Stomach (tissue), 4 donors: Measurements from ENCODE around the gene ARPP21.

Experiments
- POLR2A ChIP-seq, 4 donors: fragments of 450-650 bp; IDR thresholded peaks; one replicate each; pipeline ENCODE4 v1.6.1; 2016; ENCODE audit warnings: antibody characterized with exemption in 4 of 4, control low read depth in 2 of 4, mild to moderate bottlenecking in 1 of 4, moderate library complexity in 1 of 4
- POLR2AphosphoS5 ChIP-seq, 3 donors: sonication (generic); formaldehyde crosslinking; IDR thresholded peaks; one replicate each; pipeline ENCODE4 v1.6.1; 2016; ENCODE audit warnings: antibody characterized with exemption in 3 of 3
- TF ChIP-seq, protein P1 (sequence below), 7 experiments: fragments of 450-650 bp in 4 of 7; fragments of 200-600 bp in 3 of 7; sonication (generic) in 3 of 7; IDR thresholded peaks; one replicate each; pipeline ENCODE4 v1.5.1; 2016 to 2019; ENCODE audit warnings: antibody characterized with exemption in 7 of 7, control low read depth in 2 of 7, mild to moderate bottlenecking in 1 of 7

DNA sequence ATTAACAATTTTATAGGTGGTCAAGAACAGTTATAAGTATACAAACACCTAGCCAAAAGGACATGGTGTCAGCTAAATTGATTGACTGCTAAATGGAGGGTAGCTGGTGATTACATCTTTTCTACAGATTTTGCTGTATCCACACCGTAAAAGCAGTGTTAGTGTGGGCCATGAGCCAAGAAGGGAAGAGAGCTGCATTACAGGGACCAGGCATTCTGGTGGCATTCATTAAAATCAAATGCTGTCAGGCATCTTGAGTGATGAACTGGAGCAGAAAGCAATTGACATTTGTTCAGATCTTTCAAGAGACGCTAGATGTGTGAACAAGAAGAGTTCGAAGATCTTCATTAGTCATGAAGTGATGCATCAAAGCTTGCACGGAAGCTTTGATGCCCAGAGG is 177.9 kb downstream of the ARPP21 start:
- TF ChIP-seq, protein P1, sequence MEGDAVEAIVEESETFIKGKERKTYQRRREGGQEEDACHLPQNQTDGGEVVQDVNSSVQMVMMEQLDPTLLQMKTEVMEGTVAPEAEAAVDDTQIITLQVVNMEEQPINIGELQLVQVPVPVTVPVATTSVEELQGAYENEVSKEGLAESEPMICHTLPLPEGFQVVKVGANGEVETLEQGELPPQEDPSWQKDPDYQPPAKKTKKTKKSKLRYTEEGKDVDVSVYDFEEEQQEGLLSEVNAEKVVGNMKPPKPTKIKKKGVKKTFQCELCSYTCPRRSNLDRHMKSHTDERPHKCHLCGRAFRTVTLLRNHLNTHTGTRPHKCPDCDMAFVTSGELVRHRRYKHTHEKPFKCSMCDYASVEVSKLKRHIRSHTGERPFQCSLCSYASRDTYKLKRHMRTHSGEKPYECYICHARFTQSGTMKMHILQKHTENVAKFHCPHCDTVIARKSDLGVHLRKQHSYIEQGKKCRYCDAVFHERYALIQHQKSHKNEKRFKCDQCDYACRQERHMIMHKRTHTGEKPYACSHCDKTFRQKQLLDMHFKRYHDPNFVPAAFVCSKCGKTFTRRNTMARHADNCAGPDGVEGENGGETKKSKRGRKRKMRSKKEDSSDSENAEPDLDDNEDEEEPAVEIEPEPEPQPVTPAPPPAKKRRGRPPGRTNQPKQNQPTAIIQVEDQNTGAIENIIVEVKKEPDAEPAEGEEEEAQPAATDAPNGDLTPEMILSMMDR (IDR thresholded peaks at IDR 0.05): no peak
- TF ChIP-seq POLR2A (IDR thresholded peaks at IDR 0.05): no peak
- no peak for TF ChIP-seq POLR2AphosphoS5 (IDR thresholded peaks at IDR 0.05)
